HS-5 (cell line): ENCODE measurements around the gene AP1G1.
"Not testable (repeated sequence)": the region's sequence is repeated elsewhere in the genome, so short reads cannot be mapped to it uniquely, and the experiment has no call there.

ENCODE experiments used
- DNase-seq: peaks from one replicate; pipeline ENCODE4 v3.0.0-alpha.2; 2012; ENCODE audit warnings: low read depth

Gene AP1G1

GRCh38 chr16:71807905-71808592 is 585 bp downstream of the AP1G1 start:
- no peak for DNase-seq

- DNase-seq, result no peak
Measured at GRCh38 chr16:71803305-71803690, 5.3 kb downstream of the AP1G1 start.

DNA sequence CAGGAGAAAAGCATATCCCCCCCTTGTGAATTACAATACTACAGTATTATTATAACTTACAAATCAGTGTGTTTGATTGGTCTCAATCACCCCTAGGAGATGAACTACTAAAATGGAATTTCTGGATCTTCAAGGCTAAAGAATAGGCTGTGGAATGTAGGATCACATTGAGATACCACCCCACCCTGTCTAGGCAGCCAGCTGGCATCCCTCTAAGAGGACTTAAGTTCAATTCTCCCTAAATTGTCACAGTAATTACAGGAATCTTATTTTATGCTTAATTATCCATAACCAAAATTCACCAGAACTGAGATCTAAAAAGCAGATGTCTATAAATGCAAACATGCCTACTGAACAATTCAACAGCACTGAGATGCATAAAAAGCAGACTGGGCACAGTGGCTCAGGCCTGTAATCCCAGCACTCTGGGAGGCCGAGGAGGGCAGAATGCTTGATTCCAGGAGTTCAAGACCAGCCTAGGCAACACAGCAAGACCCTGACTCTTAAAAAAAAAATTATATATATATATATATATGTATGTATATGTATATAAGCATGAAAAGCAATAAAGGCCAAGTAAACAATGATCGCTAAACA is 12.0 kb downstream of the AP1G1 start:
- DNase-seq, result no peak

GRCh38 chr16:71794943-71795342 is 13.7 kb downstream of the AP1G1 start:
- no peak for DNase-seq

DNA sequence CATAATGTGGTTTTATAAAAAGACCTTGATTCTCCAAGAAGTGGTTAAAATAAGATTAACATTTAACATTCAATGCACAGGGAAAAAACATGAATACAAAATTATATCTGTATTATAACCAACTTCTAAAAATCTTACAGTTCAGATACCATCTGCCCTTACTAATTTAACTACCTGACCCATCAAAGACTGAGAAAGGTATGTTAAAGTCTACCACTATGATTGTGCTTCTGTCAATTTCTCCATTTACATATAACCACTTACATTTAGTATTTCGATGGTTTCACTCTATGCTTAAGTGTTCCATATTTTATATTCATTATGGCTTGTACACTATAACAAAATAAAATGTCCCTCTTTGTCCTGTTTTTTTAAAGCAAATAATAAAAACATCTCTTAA is 14.6 kb downstream of the AP1G1 start:
- no peak for DNase-seq

GRCh38 chr16:71792176-71792575 is 16.5 kb downstream of the AP1G1 start:
- DNase-seq, result no peak

DNA sequence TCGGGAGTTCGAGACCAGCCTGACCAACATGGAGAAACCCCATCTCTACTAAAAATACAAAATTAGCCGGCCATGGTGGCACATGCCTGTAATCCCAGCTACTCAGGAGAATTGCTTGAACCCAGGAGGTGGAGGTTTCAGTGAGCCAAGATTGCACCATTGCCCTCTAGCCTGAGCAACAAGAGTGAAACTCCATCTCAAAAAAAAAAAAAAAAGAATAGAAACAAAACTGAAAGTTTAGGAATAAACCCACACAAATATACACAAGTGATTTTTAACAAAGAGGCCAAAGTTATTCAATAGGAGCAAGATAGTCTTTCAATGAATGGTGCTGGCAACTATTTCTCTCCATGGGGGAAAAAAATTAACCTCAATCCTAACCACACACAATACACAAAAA is 18.3 kb downstream of the AP1G1 start:
- DNase-seq, result not testable (repeated sequence)

- DNase-seq, result no peak
Measured at GRCh38 chr16:71789136-71789535, 19.5 kb downstream of the AP1G1 start.

- DNase-seq, result no peak
Measured at GRCh38 chr16:71788578-71788977, 20.1 kb downstream of the AP1G1 start.

DNA sequence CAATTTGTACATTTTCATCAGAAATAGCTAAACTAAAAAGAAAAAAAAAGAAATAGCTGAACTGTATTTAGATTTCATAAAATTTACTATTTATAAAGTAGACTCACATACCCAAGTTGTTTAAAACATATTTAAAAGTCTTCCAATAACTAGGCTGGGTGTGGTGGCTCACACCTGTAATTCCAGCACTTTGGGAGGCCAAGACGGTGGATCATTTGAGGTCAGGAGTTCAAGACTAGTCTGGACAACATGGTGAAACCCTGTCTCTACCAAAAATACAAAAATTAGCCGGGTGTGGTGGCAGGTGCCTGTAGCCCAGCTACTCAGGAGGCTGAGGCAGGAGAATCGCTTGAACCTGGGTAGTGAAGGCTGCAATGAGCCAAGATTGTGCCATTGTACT is 23.5 kb downstream of the AP1G1 start:
- DNase-seq, result not testable (repeated sequence)

DNA sequence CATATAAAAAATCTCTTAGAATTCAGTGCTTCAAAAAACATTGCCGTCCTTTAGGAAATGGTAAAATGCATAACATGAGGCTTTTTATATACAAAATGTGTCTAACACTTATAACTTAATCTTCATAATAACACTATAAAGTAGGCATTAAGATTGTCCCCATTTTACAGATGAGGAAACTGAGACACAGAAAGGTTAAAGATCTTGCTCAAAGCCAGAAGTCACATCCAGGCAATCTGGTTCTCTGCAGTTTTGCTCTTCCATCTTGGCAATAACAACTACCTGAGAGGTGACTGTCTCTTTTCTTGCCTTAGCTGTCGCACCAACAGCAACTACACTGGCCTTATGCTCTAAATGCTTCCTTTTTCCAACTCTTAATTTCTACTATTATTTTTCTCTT is 24.5 kb downstream of the AP1G1 start:
- DNase-seq, result no peak

- DNase-seq, result no peak
Measured at GRCh38 chr16:71781741-71782140, 26.9 kb downstream of the AP1G1 start.

DNA sequence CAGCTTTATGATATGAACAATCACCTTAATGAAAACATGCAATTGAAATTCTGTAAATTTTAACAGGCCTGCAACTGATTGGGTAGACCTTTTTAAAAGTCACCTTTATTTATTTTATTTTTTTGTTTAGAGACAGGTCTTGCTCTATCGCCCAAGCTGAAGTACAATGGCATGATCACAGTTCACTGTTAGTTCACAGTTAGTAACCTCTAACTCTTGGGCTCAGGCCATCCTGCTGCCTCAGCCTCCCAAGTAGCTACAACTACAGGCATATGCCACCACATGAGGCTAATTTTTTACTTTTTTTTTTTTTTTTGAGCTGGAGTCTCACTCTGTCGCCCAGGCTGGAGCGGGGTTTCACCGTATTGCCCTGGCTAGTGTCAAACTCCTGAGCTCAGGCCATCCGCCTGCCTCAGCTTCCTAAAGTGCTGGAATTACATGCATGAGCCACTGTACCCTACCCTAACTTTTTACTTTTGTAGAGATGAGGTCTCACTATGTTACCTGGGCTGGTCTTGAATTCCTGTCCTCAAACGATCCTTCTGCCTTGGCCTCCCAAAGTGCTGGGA is 28.0 kb downstream of the AP1G1 start:
- no peak for DNase-seq

DNA sequence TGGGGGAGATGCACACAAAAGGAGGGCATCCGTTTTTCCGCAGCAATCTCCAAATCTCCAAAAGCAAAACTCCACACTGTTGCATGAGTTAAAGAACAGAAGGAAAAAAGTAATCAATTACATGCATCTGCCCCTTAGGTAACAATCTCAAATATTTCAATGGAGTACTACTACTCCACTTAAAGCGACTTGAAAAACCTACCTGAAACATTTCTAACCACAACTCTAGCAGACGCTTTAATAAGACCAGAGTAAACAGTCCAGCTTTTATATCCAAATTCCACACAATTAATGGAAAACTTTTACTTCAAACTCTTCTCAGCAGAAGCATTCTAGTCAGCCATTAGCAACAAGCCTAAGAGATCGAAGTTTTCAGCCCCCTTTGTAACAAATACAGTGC is 29.9 kb downstream of the AP1G1 start:
- DNase-seq, result no peak

DNA sequence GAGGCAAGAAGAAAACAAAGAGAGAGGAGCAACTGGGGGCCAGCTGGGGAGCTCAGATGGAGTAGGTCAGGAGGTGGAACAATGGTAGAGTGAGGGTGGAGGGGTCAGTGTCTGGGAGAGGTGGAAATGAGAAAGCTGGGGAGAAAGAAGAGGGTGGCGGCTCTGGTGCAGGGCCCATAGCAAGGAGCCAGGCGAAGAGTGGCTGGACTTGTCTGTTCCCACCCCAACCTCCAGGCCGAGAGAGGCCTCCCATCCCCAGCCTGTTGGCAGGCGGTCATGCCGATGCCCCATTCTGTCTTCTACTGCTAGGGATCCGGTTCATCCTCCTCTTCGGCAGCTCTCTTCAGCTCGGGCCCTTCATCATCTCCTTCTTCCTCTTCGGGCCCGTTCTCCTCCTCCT is 31.3 kb downstream of the AP1G1 start:
- DNase-seq, result no peak

- no peak for DNase-seq
Measured at GRCh38 chr16:71775949-71776348, 32.7 kb downstream of the AP1G1 start.

DNA sequence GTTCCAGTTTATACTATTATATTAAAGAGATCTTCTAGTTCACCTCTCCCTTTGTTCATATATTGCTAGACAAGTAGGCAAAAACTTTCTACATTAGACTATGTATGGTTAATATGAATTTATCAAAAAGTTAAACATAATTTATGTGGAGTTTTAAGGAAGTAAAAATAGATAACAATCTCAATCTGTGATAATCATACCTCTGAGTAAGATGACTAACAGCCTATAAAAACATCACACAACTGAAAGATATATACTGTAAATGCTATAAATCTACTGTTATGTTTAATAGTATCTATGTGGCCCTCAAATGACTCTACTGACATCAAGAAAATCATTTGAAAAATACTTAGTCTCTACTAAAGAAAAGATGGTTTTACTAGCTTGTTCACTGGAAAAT is 37.1 kb downstream of the AP1G1 start:
- no peak for DNase-seq

DNA sequence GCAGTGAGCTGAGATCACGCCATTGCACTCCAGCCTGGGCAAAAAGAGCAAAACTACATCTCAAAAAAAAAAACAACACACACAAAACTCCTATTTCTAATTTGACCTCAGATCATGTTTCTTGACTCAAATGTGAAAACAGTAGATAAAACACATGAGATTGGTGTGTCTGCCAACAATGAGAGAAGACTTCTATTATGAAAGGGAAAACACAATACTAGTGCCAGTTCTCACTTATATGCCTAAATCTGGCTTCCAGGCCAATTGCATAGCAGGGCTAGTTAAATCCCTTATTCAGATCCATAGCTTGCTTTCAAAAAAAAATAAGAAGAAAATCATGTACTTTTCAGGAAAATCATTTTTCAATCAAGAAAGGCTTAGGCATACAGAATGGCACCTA is 39.4 kb downstream of the AP1G1 start:
- DNase-seq, result no peak

DNA sequence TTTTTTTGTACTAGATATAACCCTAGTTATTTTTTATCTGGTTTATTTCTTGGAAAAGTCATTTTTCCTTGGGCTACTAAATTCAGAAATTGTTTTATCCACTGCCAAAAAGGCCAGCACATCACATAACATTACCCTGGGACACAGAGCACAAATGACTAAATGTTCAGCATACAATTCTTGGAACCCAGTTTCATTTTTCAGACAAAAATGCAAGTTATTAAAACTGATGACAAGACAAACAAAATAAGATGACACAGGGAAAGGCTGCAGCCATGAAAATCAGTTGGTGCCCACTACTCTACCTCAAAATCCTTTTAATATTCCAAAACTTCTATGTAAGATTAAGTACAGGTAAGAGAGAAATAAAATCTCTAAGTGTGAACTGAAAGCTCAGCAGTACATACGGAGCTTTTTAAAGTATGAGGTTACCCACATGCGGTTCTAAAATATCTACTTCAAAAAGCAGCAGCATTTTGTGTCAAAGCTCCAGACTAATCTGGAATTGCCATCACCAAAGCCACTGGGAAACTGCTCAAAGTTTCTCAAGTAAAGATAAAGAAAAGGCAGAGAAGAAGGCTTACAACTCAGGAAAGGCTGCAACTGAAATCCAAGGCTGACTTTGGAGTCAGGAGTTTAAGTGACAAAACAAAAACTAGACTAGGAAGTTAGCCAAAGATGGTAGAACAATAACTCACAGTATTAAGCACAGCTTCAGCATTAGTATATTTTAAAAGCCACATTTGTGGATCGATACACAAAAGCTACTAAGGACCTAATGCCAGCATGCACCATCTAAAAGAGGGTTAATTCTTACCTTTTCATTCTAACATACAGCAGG is 41.4 kb downstream of the AP1G1 start:
- DNase-seq, result no peak

DNA sequence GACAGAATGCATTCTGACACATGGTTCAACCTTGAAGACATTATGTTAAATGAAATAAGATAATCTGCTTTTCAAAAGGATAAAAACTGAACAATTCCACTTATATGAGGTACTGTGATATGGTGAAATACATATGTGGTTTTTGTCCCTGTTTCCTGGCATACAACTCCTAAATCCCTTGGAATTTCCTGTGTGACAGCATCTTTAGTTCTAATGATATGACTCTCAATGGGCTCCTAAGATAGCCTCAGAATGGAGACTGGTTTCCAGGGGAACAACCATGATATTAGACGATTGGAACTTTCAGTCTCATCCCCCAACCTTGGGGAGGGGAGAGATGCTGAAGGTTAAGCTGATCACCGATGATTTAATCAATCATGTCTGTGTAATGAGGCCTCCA is 46.4 kb downstream of the AP1G1 start:
- peak; percentile 62 for DNase-seq

DNA sequence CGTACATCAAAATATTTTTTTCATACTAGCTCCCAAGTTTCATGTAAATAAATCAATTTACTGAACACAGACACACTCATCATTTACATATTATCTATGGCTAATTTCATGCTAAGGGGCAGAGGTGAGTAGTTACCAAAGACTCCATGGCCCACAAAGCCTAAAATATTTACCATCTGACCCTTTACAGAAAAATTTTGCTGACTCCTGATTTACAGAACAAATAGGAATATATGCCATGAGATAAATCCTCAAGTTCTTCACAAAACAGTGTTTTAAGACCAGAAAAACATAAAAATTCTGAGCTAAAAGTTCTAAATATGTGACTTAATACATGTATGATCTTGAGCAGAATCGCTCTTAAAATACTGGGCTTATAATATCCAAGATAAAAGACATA is 47.5 kb downstream of the AP1G1 start:
- no peak for DNase-seq

- no peak for DNase-seq
Measured at GRCh38 chr16:71758293-71758760, 50.3 kb downstream of the AP1G1 start.

DNA sequence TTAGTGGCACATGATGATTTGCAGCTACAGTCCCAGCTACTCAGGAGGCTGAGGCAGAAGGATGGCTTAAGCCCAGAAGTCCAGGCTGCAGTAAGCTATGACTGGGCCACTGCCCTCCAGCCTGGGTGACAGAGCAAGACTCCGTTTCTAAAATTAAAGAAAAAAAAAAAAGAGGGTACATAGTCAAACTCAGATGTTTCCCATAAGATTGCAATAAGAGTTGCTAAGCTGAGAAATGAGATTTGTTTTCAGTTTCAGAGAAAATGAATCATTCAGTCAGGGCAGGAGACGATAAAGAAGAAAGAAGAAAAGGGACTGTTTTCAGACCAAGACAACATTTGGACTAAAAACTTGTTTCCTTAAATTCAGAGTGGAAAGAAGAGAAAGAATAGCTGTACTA is 54.0 kb downstream of the AP1G1 start:
- DNase-seq, result no peak
